ENCODE data around the gene FIBCD1. TPM values are rescaled to one million over a fixed set of nuclear protein-coding genes. Genes with fewer than 3 reads are reported as not detected.

The FIBCD1 gene
- total and polyA plus RNA-seq, 2 experiments from 2014 or later: 4.4 to 5.6 TPM

GRCh38 chr9:130946766-130947617, 7.9 kb upstream of the FIBCD1 start:
- TF ChIP-seq JUNB (IDR thresholded peaks at IDR 0.05; ENCODE audit: unreplicated experiment) (no peak), POLR2AphosphoS5 (IDR thresholded peaks at IDR 0.05; ENCODE audit: low read depth) (no peak), EZH2phosphoT487 (IDR thresholded peaks at IDR 0.05; ENCODE audit: unreplicated experiment) (no peak), ZNF114 (CRISPR knock-in tag; IDR thresholded peaks at IDR 0.05) (no peak)
- TF ChIP-seq, protein P1, sequence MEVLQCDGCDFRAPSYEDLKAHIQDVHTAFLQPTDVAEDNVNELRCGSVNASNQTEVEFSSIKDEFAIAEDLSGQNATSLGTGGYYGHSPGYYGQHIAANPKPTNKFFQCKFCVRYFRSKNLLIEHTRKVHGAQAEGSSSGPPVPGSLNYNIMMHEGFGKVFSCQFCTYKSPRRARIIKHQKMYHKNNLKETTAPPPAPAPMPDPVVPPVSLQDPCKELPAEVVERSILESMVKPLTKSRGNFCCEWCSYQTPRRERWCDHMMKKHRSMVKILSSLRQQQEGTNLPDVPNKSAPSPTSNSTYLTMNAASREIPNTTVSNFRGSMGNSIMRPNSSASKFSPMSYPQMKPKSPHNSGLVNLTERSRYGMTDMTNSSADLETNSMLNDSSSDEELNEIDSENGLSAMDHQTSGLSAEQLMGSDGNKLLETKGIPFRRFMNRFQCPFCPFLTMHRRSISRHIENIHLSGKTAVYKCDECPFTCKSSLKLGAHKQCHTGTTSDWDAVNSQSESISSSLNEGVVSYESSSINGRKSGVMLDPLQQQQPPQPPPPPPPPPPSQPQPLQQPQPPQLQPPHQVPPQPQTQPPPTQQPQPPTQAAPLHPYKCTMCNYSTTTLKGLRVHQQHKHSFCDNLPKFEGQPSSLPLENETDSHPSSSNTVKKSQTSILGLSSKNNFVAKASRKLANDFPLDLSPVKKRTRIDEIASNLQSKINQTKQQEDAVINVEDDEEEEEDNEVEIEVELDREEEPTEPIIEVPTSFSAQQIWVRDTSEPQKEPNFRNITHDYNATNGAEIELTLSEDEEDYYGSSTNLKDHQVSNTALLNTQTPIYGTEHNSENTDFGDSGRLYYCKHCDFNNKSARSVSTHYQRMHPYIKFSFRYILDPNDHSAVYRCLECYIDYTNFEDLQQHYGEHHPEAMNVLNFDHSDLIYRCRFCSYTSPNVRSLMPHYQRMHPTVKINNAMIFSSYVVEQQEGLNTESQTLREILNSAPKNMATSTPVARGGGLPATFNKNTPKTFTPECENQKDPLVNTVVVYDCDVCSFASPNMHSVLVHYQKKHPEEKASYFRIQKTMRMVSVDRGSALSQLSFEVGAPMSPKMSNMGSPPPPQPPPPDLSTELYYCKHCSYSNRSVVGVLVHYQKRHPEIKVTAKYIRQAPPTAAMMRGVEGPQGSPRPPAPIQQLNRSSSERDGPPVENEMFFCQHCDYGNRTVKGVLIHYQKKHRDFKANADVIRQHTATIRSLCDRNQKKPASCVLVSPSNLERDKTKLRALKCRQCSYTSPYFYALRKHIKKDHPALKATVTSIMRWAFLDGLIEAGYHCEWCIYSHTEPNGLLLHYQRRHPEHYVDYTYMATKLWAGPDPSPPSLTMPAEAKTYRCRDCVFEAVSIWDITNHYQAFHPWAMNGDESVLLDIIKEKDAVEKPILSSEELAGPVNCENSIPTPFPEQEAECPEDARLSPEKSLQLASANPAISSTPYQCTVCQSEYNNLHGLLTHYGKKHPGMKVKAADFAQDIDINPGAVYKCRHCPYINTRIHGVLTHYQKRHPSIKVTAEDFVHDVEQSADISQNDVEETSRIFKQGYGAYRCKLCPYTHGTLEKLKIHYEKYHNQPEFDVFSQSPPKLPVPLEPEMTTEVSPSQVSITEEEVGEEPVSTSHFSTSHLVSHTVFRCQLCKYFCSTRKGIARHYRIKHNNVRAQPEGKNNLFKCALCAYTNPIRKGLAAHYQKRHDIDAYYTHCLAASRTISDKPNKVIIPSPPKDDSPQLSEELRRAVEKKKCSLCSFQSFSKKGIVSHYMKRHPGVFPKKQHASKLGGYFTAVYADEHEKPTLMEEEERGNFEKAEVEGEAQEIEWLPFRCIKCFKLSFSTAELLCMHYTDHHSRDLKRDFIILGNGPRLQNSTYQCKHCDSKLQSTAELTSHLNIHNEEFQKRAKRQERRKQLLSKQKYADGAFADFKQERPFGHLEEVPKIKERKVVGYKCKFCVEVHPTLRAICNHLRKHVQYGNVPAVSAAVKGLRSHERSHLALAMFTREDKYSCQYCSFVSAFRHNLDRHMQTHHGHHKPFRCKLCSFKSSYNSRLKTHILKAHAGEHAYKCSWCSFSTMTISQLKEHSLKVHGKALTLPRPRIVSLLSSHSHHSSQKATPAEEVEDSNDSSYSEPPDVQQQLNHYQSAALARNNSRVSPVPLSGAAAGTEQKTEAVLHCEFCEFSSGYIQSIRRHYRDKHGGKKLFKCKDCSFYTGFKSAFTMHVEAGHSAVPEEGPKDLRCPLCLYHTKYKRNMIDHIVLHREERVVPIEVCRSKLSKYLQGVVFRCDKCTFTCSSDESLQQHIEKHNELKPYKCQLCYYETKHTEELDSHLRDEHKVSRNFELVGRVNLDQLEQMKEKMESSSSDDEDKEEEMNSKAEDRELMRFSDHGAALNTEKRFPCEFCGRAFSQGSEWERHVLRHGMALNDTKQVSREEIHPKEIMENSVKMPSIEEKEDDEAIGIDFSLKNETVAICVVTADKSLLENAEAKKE (CRISPR knock-in tag; IDR thresholded peaks at IDR 0.05): no peak
- TF ChIP-seq, protein P2, sequence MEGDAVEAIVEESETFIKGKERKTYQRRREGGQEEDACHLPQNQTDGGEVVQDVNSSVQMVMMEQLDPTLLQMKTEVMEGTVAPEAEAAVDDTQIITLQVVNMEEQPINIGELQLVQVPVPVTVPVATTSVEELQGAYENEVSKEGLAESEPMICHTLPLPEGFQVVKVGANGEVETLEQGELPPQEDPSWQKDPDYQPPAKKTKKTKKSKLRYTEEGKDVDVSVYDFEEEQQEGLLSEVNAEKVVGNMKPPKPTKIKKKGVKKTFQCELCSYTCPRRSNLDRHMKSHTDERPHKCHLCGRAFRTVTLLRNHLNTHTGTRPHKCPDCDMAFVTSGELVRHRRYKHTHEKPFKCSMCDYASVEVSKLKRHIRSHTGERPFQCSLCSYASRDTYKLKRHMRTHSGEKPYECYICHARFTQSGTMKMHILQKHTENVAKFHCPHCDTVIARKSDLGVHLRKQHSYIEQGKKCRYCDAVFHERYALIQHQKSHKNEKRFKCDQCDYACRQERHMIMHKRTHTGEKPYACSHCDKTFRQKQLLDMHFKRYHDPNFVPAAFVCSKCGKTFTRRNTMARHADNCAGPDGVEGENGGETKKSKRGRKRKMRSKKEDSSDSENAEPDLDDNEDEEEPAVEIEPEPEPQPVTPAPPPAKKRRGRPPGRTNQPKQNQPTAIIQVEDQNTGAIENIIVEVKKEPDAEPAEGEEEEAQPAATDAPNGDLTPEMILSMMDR (conservative IDR thresholded peaks at IDR 0.05; ENCODE audit: low read depth in 2 of 2): no peak
- Histone ChIP-seq H3K9me2 (ENCODE audit: insufficient read depth) (no peaks in the 10 kb centered on the region), H2AFZ (no peak overlapping the region), H3K4me1 (ENCODE audit: insufficient read depth) (no peaks in the 10 kb centered on the region), H3K27me3 (ENCODE audit: insufficient read depth) (peaks cover under 1% of the 10 kb centered on the region; the same call in 1 of the 2 replicates), H3F3A (replicated peaks; ENCODE audit: low read depth) (no peaks in the 10 kb centered on the region), H4K20me1 (replicated peaks; ENCODE audit: insufficient read depth) (no peaks in the 10 kb centered on the region), H3K27ac (ENCODE audit: low read depth) (no peak overlapping the region), H3K79me2 (replicated peaks; ENCODE audit: insufficient read depth) (no peaks in the 10 kb centered on the region), H3K4me3 (no peak overlapping the region), H3K36me3 (ENCODE audit: insufficient read depth) (no peaks in the 10 kb centered on the region), H3K4me2 (no peak overlapping the region)
- ATAC-seq: no peak
- DNase-seq (ENCODE audit: low spot score): no peak
- Mint-ChIP-seq H3K4me3 (no peak overlapping the region), H3K4me1 (peaks cover 4% of the 10 kb centered on the region), H3K27me3 (ENCODE audit: insufficient read depth, low read depth, poor library complexity) (peaks cover 11% of the 10 kb centered on the region), H3K27ac (no peak overlapping the region; the same call in 1 of the 2 replicates), H3K36me3 (ENCODE audit: low read depth) (no peaks in the 10 kb centered on the region), H3K9me3 (peaks cover 25% of the 10 kb centered on the region)

Data from GM23338 (cell line).